ENCODE measurements around the gene DDI2. TPM values are rescaled to one million over a fixed set of nuclear protein-coding genes. Genes with fewer than 3 reads are reported as not detected.

The DDI2 gene
- total and polyA plus RNA-seq, 10 of the 15 experiments (the other 5 are each of a cell fraction or from before 2014, with no cell fraction given) = 3.3 to 33.1 (median 11.6) TPM

- TF ChIP-seq EED (IDR thresholded peaks at IDR 0.05; ENCODE audit: low read depth) (no peak), RBBP5 (conservative IDR thresholded peaks at IDR 0.05) (no peak), SMARCA5 (IDR thresholded peaks at IDR 0.05) (no peak), RAD51 (IDR thresholded peaks at IDR 0.05) (no peak), ZSCAN29 (IDR thresholded peaks at IDR 0.05) (no peak), YY1 (IDR thresholded peaks at IDR 0.05; ENCODE audit: low read depth, low read length) (no peak)
Measured at GRCh38 chr1:15568387-15569073, 48.7 kb upstream of the DDI2 start (continued).

DNA sequence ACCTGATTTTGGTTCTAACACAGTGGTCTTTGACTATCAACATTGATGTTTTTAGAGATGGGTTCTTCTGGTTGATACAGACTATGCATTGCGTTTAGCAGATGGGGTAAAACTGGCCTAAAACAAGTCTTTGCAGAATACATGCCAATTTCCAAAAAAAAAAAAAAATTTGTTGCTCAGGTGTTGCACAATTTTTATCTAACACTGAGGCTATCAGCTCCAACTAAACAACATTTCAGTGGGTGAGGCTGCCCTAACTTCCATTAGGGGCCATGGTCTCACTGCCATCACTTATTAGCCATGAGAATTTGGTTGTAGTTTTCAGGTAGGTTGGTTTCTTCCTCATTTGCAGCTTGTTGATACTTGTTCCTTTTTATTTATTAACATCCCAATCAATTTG lies 46.4 kb upstream of the DDI2 start:
- H3K4me1 ChIP-seq (ENCODE audit: control insufficient read depth, insufficient read depth, low read length) = peaks cover 8% of the 10 kb centered on the region
- ChIA-PET SMC1A (ENCODE audit: uncharacterized antibody, unreplicated experiment) (interaction anchor here (0.7 to 2.4 kb wide), 8 partner anchors 11 to 169 kb away, joined by 3 to 14 read pairs (median 4); no protein-coding TSS in a partner anchor), POLR2A (interaction anchor here (1.4 to 2.4 kb wide), 3 partner anchors 20 to 126 kb away, joined by 3 to 8 read pairs (median 6); partner anchors contain the start of gene DDI2), CTCF (interaction anchor here (1.5 to 3.0 kb wide), 3 partner anchors 9 to 170 kb away, joined by 4 to 9 read pairs (median 5); partner anchors contain the start of gene DNAJC16), RAD21 (ENCODE audit: unreplicated experiment) (interaction anchor here (0.7 to 1.3 kb wide), 6 partner anchors 21 to 245 kb away, joined by 3 to 4 read pairs (median 3); partner anchors contain the start of gene DNAJC16)
- no peaks in the 10 kb centered on the region for H4K20me1 ChIP-seq (ENCODE audit: control insufficient read depth, insufficient read depth)
- H3K27me3 ChIP-seq (replicated peaks in 1 of 2; ENCODE audit: control insufficient read depth in 2 of 2, insufficient read depth in 2 of 2, low read length in 1 of 2) = no peaks in the 10 kb centered on the region
- TF ChIP-seq KDM1A (IDR thresholded peaks at IDR 0.05; ENCODE audit: borderline replicate concordance) (no peak), STAT1 (conservative IDR thresholded peaks at IDR 0.05) (no peak), POLR2A (IDR thresholded peaks at IDR 0.05; ENCODE audit: low read depth, low read length) (no peak), JUNB (IDR thresholded peaks at IDR 0.05) (no peak), BHLHE40 (IDR thresholded peaks at IDR 0.05; ENCODE audit: borderline replicate concordance in 1 of 2, low read depth in 2 of 2, low read length in 1 of 2) (no peak), MTA2 (IDR thresholded peaks at IDR 0.05; ENCODE audit: low read depth) (no peak), TCF7 (IDR thresholded peaks at IDR 0.05; ENCODE audit: borderline replicate concordance) (no peak), NR2C1 (IDR thresholded peaks at IDR 0.05) (no peak), TBL1XR1 (IDR thresholded peaks at IDR 0.05; ENCODE audit: low read depth, low read length) (no peak), SUPT20H (IDR thresholded peaks at IDR 0.05; ENCODE audit: borderline replicate concordance, control insufficient read depth, low read depth, low read length) (no peak), ZBTB40 (IDR thresholded peaks at IDR 0.05; ENCODE audit: borderline replicate concordance) (no peak)
- TF ChIP-seq, protein P1, sequence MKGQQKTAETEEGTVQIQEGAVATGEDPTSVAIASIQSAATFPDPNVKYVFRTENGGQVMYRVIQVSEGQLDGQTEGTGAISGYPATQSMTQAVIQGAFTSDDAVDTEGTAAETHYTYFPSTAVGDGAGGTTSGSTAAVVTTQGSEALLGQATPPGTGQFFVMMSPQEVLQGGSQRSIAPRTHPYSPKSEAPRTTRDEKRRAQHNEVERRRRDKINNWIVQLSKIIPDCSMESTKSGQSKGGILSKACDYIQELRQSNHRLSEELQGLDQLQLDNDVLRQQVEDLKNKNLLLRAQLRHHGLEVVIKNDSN (IDR thresholded peaks at IDR 0.05; ENCODE audit: borderline replicate concordance, extremely low read length, insufficient read depth, low read depth, low read length) = no peak
- no peak overlapping the region for H3K27ac ChIP-seq (ENCODE audit: control insufficient read depth, insufficient read depth)
- intact Hi-C loops (cut with micrococcal nuclease; ENCODE audit: unreplicated experiment) = no loop called here
- 100% methylated on average over 1 of the region's 1 CpG for WGBS (ENCODE audit: insufficient coverage, insufficient replicate concordance, low lambda C conversion rate, missing lambda C conversion rate)
- no peak overlapping the region for H3K4me3 ChIP-seq
- H3K9ac ChIP-seq (ENCODE audit: control insufficient read depth, insufficient read depth, low read length) = no peak overlapping the region
- DNase-seq (ENCODE audit: low read depth, low spot score) (no peak), FAIRE-seq (no peak), ATAC-seq (no peak)
- H2AFZ ChIP-seq (ENCODE audit: control insufficient read depth, low read depth, low read length) = no peak overlapping the region
- no peak overlapping the region for H3K4me2 ChIP-seq (ENCODE audit: control insufficient read depth, insufficient read depth)
- H3K9me3 ChIP-seq (replicated peaks; ENCODE audit: control insufficient read depth, insufficient read depth, low read length) = no peaks in the 10 kb centered on the region
- peaks cover 2 to 9% of the 10 kb centered on the region in 2 experiments; a peak in 3 of 4 replicates for H3K36me3 ChIP-seq (ENCODE audit: control insufficient read depth in 2 of 2, insufficient read depth in 2 of 2, low read length in 1 of 2)
- H3K79me2 ChIP-seq (ENCODE audit: control insufficient read depth, insufficient read depth, low read length) = no peaks in the 10 kb centered on the region
- BruUV-seq (replicated peaks) = no TSS peak
- in situ Hi-C loops (cut with MboI) = no loop called here

Measured in GM12878 (cell line).